ENCODE results near the gene GEMIN7. TPM values are rescaled to one million over a fixed set of nuclear protein-coding genes. Genes with fewer than 3 reads are reported as not detected.

GEMIN7 gene
- polyA plus RNA-seq, 1 donor from 2014 or later: 26.5 TPM

GRCh38 chr19:45119582-45119981 is 40.5 kb downstream of the GEMIN7 start:
- H3K27me3 ChIP-seq (ENCODE audit: insufficient read depth, low read depth, low read length): no peaks in the 10 kb centered on the region
- no peak overlapping the region for H3K4me3 ChIP-seq (ENCODE audit: low read length)
- H4K20me1 ChIP-seq (ENCODE audit: insufficient read depth): no peaks in the 10 kb centered on the region
- peaks cover 19% of the 10 kb centered on the region for H3K79me2 ChIP-seq (replicated peaks; ENCODE audit: insufficient read depth, low read length)
- no peaks in the 10 kb centered on the region for H3K36me3 ChIP-seq (ENCODE audit: insufficient read depth, low read length)
- TF ChIP-seq EP300 (conservative IDR thresholded peaks at IDR 0.05; ENCODE audit: poor library complexity, severe bottlenecking) (no peak), MXI1 (conservative IDR thresholded peaks at IDR 0.05; ENCODE audit: poor library complexity, severe bottlenecking) (no peak), EZH2 (IDR thresholded peaks at IDR 0.05; ENCODE audit: borderline replicate concordance, insufficient read depth, low read length, poor library complexity, severe bottlenecking) (no peak), SMC3 (conservative IDR thresholded peaks at IDR 0.05; ENCODE audit: poor library complexity) (no peak), CTCF (IDR thresholded peaks at IDR 0.05; ENCODE audit: poor library complexity, severe bottlenecking) (no peak), TAF1 (IDR thresholded peaks at IDR 0.05; ENCODE audit: low read depth) (no peak), POLR2AphosphoS5 (IDR thresholded peaks at IDR 0.05) (no peak), REST (IDR thresholded peaks at IDR 0.05; ENCODE audit: borderline replicate concordance) (no peak), RAD21 (conservative IDR thresholded peaks at IDR 0.05) (no peak)
- H3K9me3 ChIP-seq (ENCODE audit: low read length): no peaks in the 10 kb centered on the region
- no peaks in the 10 kb centered on the region for H3K9me2 ChIP-seq (ENCODE audit: insufficient read depth, low read length)
- H2AFZ ChIP-seq (ENCODE audit: low read depth, low read length): no peak overlapping the region
- H3F3A ChIP-seq (ENCODE audit: insufficient read depth, low read length, poor library complexity, severe bottlenecking): no peaks in the 10 kb centered on the region
- H3K4me2 ChIP-seq (ENCODE audit: low read length): no peak overlapping the region
- H3K9ac ChIP-seq (ENCODE audit: low read length): no peak overlapping the region
- H3K27ac ChIP-seq (ENCODE audit: low read length): no peak overlapping the region

- Histone ChIP-seq H3F3A (ENCODE audit: insufficient read depth, low read length, poor library complexity, severe bottlenecking) (no peaks in the 10 kb centered on the region), H3K27ac (ENCODE audit: low read length) (no peak overlapping the region), H3K27me3 (ENCODE audit: insufficient read depth, low read depth, low read length) (no peaks in the 10 kb centered on the region), H3K4me2 (ENCODE audit: low read length) (no peak overlapping the region), H3K9ac (ENCODE audit: low read length) (no peak overlapping the region), H2AFZ (ENCODE audit: low read depth, low read length) (no peak overlapping the region), H3K36me3 (ENCODE audit: insufficient read depth, low read length) (no peaks in the 10 kb centered on the region), H3K9me3 (ENCODE audit: low read length) (no peaks in the 10 kb centered on the region), H4K20me1 (ENCODE audit: insufficient read depth) (no peaks in the 10 kb centered on the region), H3K9me2 (ENCODE audit: insufficient read depth, low read length) (no peaks in the 10 kb centered on the region), H3K4me3 (ENCODE audit: low read length) (no peak overlapping the region), H3K79me2 (replicated peaks; ENCODE audit: insufficient read depth, low read length) (peaks cover 24% of the 10 kb centered on the region)
- TF ChIP-seq CTCF (IDR thresholded peaks at IDR 0.05; ENCODE audit: poor library complexity, severe bottlenecking) (no peak), EP300 (conservative IDR thresholded peaks at IDR 0.05; ENCODE audit: poor library complexity, severe bottlenecking) (no peak), TAF1 (IDR thresholded peaks at IDR 0.05; ENCODE audit: low read depth) (no peak)
Observed at GRCh38 chr19:45121827-45122345, 42.8 kb downstream of the GEMIN7 start.
